HPDE6-E6E7 (cell line): Measurements from ENCODE around the gene HSPA1A.

Experiments
- DNase-seq: peaks from one replicate; pipeline ENCODE4 v3.0.0; 2011; ENCODE audit warnings: missing footprints; ENCODE audit errors: extremely low spot score

HSPA1A gene

GRCh38 chr6:31865205-31866118 lies 50.1 kb downstream of the HSPA1A start:
- no peak for DNase-seq
